Activated T-helper 9 cell treated with anti-CD3 and anti-CD28 coated beads, Interleukin-2, amount 50 U/mL, for 16 hours (primary cell): Measurements from ENCODE around the gene CALM3.
"Not testable (repeated sequence)": the region's sequence is repeated elsewhere in the genome, so short reads cannot be mapped to it uniquely, and the experiment has no call there.

Source experiments
- DNase-seq: peaks from one replicate; pipeline ENCODE4 v3.0.0-alpha.2; 2020; ENCODE audit warnings: low read depth

The CALM3 gene

GRCh38 chr19:46615966-46616365 lies 14.8 kb downstream of the CALM3 start:
- DNase-seq: no peak

GRCh38 chr19:46616631-46617322 lies 15.6 kb downstream of the CALM3 start:
- DNase-seq: no peak

DNA sequence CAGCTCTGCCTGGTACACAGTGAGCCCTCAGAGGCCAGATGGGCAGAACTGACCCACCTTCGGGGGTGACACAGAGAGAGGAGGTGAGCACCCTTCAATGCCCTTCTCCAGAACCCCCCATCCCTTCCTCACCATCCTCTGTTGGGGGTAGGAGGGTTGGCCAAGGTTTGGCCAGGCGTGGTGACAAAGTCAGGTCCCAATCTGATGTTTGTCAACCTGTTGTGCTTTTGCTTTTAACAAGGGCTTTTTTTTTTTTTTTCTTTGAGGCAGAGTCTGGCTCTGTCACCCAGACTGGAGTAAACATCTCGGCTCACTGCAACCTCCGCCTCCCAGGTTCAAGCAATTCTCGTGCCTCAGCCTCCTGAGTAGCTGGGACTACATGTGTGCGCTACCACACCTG lies 16.5 kb downstream of the CALM3 start:
- no peak for DNase-seq

DNA sequence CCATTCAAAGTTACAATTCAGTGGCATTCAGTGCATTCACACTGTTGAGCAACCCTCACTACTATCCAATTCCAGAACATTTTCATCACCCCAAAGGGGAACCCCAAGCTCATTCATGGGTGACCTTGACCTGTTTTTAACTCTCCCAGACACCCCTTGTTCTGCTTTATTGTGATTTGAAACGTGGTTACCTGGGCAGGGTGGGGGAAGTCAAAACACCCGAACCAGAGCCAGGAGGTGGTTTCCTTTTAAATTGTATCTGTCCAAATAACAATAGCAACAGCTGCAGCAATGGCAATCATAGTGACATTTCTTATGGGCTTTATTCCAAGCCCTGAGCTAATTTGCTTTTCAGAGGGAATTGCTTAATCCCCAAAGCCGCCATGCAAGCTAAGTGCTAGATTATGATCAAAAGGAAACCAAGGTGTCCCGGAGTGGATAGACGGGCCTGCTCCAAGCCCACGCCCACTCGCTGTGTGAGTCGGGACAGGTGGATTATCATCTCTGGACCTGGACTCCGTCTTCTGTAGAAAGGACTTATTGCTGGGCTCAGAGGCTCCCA lies 17.6 kb downstream of the CALM3 start:
- no peak for DNase-seq

DNA sequence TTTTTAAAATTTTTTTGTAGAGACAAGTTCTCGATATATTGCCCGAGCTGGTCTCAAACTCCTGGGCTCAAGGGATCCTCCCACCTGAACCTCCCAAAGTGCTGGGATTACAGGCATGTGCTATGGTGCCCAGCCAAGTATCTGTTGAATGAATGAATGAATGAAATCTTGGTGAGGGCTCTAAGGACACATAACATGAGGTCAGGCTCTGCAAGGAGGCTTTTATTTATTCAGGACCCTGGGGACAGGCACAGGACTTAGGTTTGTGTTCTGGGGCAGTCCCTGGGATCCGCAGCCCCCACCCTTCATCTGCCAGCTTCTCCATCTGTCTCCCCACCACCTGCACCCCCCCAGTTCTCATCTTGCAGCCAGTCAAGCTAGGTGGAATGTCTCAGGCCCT lies 19.1 kb downstream of the CALM3 start:
- DNase-seq: no peak

DNA sequence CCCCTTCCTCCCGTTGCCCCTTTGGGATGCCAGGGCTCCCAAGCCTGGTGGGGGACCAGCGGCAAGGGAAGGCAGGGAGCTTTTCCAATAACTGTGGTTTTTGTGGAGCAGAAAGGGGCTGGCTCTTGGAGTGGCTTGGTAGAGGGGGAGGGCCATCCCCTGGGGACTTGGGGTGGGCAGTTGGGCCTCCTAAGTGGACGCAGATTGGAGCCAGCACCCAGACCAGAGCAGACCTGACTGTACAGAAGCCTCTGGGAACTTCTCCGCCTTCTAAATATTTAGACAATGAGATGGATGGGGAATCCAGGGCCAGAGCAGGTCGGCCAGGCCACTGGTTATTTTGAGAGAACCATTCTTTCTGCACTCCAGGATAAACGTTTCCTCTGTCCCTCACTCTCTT lies 19.6 kb downstream of the CALM3 start:
- no peak for DNase-seq

- DNase-seq: no peak
These were observed 20.3 kb downstream of the CALM3 start for GRCh38 chr19:46621191-46622117.

DNA sequence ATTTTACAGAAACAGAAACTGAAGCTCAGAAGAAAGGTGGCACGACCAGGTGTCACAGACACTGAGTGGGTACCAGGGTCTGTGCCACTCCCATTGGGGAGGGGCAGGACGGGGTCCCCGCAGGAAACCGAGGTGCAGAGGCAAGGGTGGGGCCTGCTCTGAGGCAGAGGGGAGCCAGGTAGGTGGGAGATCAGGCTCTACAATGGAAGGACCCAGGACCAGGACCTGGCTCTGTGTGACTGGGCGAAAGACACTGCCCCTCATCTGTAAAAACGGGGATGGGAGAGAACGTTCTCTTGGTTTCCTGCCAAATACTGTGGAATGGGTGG lies 21.0 kb downstream of the CALM3 start:
- no peak for DNase-seq

GRCh38 chr19:46623915-46624502 lies 22.9 kb downstream of the CALM3 start:
- no peak for DNase-seq

DNA sequence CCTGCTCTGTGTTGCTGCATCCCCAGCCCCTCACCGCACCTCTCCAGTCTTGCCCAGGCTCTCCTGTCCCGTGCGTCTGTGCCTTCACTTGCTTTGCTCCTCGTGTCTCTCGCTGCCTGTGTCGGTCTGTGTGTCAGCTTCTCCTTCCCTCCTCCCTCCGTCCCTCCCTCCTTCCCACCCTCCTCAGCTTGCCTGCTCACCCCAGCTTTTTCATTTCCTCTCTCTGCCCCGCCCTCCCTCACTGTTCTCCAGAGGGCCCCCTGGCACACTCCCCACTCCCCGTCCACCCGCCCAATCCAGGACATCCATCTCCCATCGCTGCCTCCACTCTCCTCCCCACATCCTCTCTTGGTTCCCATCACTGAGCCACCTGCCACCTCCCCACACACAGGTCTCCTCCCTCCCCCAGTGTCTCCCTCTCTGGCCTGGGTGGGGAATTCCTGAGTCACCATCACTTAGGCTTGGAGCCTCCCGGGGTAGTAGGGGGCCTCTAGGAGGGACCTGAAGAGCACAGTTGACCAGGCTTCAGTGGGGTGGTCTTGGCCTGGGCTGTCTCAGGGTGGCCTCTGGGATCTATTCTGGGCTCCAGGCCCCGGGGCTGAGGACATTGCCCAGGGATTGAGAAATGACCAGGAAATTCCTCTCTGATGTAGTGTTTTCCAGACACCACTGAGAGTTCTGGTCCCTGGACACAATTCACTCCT lies 24.0 kb downstream of the CALM3 start, which contains the start of gene PTGIR:
Gene PTGIR, minus strand, starts transcription at position 132 of the 704 bp plus-strand sequence. CDS start 864 bp downstream, outside the sequence.
- DNase-seq: no peak

- no peak for DNase-seq
These were observed 24.6 kb downstream of the CALM3 start for GRCh38 chr19:46625731-46626130.

GRCh38 chr19:46626446-46626845 lies 25.3 kb downstream of the CALM3 start:
- no peak for DNase-seq

GRCh38 chr19:46628970-46629369 lies 27.8 kb downstream of the CALM3 start:
- DNase-seq: not testable (repeated sequence)

DNA sequence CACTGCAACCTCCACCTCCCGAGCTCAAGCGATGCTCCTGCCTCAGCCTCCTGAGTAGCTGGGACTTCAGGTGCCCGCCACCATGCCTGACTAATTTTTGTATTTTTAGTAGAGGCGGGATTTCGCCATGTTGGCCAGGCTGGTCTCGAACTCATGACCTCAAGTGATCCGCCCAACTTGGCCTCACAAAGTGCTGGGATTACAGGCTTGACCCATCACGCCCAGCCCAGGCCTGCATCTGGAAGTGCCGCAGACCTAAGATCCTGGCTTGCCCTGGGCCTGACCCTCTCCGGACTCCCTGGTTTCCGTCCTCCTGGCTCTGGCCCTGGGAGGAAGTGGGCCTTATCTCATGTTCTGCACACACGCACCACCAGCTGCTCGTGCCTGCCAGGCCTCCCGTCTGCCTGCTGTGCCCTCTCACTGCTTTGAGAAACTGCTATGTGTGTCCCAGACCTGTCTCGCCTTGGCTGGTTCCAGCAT lies 28.5 kb downstream of the CALM3 start:
- no peak for DNase-seq

DNA sequence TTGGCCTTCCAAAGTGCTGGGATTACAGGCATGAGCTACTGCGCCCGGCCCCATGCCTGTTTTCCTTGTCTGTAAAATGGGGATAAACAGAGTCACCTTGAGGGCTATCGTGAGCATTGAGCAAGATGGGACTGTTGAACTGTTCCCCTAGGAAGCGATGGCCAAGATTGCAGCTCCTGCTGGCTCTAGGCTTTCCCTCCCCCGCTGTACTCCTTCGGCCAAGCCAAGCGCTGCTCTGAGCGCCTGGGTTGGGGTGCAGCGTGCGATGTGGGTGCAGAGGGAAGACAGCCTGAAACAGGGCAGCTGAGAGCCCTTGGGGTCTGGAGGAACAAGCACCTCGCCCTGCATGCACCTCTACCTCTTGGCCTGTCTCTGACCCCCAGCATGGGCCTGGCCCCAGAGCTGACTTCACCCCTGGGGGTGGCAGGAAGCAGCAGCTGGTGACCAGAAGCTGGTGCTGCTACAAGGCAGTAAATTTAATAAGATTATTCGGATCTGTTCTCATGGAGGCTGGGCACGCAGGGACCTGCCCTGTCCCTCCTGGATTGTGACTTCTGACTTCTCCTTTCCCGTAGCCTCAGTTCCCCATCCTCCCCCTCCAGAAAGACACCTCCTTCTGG lies 29.6 kb downstream of the CALM3 start:
- no peak for DNase-seq

DNA sequence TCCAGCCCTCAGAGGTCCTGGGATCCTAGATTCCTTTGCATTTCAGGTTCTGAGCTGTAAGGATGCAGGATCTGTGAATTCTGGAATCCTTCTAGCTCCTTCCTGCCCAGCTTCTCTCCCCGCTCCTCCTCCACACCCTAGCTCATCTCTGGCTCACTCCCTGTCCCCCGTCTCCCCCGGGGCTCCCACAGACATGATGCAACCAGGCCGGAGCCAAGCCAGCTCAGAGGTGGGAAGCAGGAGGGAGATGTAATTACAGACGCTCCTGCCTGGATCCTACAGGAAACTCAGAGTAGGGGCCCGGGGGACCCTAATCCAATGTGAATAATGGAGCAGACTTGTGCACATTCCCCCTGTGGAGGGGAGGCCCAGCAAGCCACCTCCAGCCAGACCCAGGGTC lies 30.4 kb downstream of the CALM3 start:
- DNase-seq: no peak

DNA sequence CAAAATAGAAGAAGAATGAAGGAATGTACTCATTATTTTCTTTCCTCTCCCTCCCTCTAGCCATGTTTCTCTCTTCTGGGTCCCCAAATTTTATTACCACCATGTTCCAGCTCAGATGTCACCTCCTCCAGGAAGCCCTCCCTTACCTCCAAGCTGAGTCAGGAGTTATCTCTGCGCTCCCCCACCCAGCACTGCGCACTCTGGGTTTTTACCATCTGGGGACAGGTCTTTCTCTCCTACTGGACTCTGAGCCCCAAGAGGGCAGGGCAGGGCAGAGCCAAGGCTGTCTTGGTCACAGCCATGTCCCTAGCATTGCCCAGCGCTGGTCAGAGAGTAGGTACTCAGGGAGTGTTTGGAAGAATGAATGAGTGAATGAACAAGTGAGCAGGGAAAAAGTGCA lies 32.0 kb downstream of the CALM3 start:
- no peak for DNase-seq

DNA sequence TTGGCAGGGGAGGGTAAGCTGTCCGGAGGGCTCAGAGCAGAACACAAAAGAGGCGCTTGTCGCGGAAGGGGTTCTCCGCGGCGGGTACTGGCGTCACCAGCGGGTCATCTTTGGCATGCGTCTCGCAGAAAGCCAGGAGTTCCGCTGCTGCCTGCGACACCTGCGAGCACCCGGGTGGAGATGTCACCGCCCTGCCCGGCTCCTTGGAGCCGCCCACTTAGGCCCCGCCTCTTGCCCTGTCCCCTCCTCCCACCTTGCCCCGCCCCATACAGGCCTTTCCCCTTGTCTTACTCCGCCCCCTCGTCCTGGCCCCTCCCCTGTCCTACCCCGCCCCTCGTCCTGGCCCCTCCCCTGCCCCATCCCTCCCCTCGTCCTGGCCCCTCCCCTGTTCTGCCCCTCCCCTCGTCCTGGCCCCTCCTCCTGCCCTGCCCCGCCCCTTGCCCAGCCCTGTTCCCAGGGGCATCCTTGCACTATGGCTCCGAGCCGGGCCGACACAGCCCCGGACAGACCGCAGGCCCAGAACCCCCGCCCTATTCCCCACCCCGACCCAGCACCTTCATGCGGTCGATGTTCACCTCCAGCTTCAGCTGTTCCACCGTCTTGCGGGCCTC lies 33.0 kb downstream of the CALM3 start:
- DNase-seq: peak; percentile 88

DNA sequence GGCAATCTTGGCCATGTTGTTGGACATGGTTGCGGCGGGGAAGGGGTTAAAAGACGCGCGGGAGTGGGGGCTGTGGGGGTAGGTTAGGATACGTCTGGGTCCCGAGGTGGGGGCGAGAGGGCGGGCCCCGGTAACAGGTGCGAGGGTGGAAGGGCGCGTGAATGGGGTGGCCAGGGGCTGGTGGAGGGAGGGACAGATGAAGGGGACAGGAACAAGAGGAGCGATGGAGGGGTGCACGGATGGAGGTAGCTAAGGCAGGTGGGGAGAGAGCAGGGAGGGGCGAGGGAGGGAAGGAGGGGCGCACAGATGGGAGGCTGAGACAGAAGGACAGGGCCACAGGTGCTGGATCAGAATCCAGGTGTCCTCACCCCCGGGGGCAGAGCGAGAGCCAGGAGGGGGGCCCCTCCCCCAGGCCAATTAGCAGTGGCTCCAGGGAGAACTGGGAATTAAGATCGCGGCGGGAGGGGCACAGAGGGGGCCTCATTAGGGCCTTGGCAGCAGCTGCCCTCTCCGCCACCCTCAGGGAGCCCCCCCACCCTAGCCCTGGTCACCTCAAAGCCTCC lies 33.6 kb downstream of the CALM3 start:
- DNase-seq: no peak

- DNase-seq: no peak
These were observed 35.0 kb downstream of the CALM3 start, which contains the start of gene GNG8 for GRCh38 chr19:46635920-46636761. Gene GNG8 (minus strand): TSS chr19:46636202. CDS start chr19:46634682, 1,520 bp downstream.
